T-helper 22 cell (primary cell): ENCODE results near the gene ADGRG3.

Experiments
- DNase-seq: peaks from one replicate; pipeline ENCODE4 v3.0.0-alpha.2; 2020; ENCODE audit warnings: low read depth

The ADGRG3 gene

DNA sequence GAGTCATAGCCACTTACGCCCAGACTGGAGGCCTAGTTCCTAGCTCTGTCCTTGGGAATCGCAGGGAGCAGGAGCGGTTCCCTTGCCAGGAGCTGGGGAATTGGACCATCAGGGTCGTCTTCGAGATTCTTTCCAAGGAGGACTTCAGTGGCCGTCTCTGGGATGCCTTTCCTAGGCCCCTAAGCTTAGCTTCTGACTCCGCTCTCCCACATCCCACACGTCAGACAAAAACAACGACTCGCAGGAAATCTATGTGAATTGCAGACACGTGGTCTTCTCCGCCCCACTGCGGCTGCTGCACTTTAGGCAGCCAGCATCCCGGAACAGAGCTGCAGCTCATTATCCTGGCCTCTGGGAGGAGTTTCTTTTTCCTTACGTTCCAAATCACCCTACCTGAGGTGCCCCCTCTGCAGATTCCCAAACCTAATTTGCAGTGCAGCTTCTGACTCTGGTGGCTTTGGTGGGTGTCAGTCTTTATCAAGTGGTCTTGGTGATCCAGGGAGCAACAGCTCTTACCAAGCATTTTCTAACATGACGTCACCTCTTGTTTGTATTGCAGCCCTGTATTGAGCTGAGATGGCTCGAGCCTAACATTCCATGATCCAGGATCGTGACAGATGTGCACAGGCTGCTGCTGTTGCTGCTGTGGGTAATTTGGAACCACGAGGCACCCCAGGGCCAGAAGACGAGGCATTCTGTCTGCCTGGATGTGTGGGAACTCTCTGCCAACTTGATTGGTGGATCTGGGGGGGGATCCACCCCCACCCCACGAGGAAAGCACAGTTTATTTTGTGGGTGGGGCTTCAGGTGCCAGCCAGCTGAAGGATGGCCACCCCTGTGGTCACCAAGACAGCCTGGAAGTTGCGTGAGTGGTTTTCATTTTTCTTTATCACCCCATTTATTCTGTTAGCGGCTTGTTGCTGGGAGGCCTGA lies 68.6 kb downstream of the ADGRG3 start:
- DNase-seq, result peak; percentile 13

DNA sequence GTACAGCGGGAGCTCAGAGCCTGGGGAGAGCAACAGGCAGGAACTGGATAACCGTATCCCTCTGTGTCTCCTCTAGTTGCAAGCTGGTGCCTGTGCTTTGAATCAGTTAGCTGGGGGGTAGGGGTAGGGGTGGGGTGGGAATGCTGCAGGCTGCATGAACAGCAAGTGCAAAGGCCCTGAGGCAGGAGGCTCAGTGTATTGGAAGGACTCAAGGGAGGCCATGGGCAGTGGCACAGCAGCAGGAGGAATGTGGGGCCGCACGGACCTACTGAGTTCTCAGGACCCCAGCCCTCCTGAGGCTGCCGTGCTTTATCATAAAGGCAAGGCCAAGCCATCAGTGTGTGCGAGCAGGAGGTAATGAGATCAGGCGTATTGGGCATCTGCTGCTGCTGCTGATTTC lies 70.7 kb downstream of the ADGRG3 start:
- DNase-seq, result no peak
